Tibial nerve (tissue), 4 donors: ENCODE measurements around the gene ZCCHC18.
"Not testable (repeated sequence)": the region's sequence is repeated elsewhere in the genome, so short reads cannot be mapped to it uniquely, and the experiment has no call there.

ENCODE experiments used
- EP300 ChIP-seq, 2 donors: sonication (generic); formaldehyde crosslinking; IDR thresholded peaks; one replicate each; pipeline ENCODE4 v1.6.1; 2017; ENCODE audit warnings: antibody characterized with exemption in 2 of 2, mild to moderate bottlenecking in 1 of 2
- POLR2A ChIP-seq, 2 donors: fragments of 450-650 bp; IDR thresholded peaks; one replicate each; pipeline ENCODE4 v1.6.1; 2017; ENCODE audit warnings: antibody characterized with exemption in 2 of 2, mild to moderate bottlenecking in 2 of 2, moderate library complexity in 2 of 2
- TF ChIP-seq, protein P1 (sequence below), 5 experiments: fragments of 200-600 bp in 3 of 5; fragments of 450-650 bp in 2 of 5; sonication (generic) in 3 of 5; IDR thresholded peaks; one replicate each; pipeline ENCODE4 v1.5.1; 2016 to 2019; ENCODE audit warnings: antibody characterized with exemption in 5 of 5, mild to moderate bottlenecking in 3 of 5, moderate library complexity in 2 of 5

GRCh38 chrX:104110491-104111240, 1.7 kb upstream of the ZCCHC18 start:
- TF ChIP-seq, protein P1, sequence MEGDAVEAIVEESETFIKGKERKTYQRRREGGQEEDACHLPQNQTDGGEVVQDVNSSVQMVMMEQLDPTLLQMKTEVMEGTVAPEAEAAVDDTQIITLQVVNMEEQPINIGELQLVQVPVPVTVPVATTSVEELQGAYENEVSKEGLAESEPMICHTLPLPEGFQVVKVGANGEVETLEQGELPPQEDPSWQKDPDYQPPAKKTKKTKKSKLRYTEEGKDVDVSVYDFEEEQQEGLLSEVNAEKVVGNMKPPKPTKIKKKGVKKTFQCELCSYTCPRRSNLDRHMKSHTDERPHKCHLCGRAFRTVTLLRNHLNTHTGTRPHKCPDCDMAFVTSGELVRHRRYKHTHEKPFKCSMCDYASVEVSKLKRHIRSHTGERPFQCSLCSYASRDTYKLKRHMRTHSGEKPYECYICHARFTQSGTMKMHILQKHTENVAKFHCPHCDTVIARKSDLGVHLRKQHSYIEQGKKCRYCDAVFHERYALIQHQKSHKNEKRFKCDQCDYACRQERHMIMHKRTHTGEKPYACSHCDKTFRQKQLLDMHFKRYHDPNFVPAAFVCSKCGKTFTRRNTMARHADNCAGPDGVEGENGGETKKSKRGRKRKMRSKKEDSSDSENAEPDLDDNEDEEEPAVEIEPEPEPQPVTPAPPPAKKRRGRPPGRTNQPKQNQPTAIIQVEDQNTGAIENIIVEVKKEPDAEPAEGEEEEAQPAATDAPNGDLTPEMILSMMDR (IDR thresholded peaks at IDR 0.05), result not testable (repeated sequence)
- TF ChIP-seq POLR2A, EP300 (IDR thresholded peaks at IDR 0.05): not testable (repeated sequence)
